Activated CD4-positive, alpha-beta T cell treated with anti-CD3 and anti-CD28 coated beads, Interleukin-2, Interleukin-4, amounts not matched to agents 100 ng/mL and 50 ng/mL, durations not matched to agents 16 hours and 8 hours (primary cell): ENCODE results near the gene RAB4A.

ENCODE experiments used
- DNase-seq: peaks from one replicate; pipeline ENCODE4 v3.0.0-alpha.2; 2020; ENCODE audit warnings: low spot score

The RAB4A gene

GRCh38 chr1:229339086-229339485 is 68.2 kb downstream of the RAB4A start:
- DNase-seq, result no peak

- peak; percentile 35 for DNase-seq
These were observed 68.6 kb downstream of the RAB4A start for GRCh38 chr1:229339520-229339919.

GRCh38 chr1:229340496-229340895 is 69.6 kb downstream of the RAB4A start:
- DNase-seq, result no peak

GRCh38 chr1:229341774-229342655 is 71.1 kb downstream of the RAB4A start:
- peak; percentile 80 for DNase-seq

- peak; percentile 22 for DNase-seq
These were observed 72.0 kb downstream of the RAB4A start, which contains the start of gene CCSAP for GRCh38 chr1:229342656-229343569. CCSAP (minus strand) TSS chr1:229343047; CDS start chr1:229342465, 582 bp downstream.

GRCh38 chr1:229344139-229344538 is 73.2 kb downstream of the RAB4A start:
- DNase-seq, result no peak

- DNase-seq, result no peak
These were observed 74.2 kb downstream of the RAB4A start for GRCh38 chr1:229344937-229345684.

GRCh38 chr1:229347528-229347927 is 76.6 kb downstream of the RAB4A start:
- DNase-seq, result no peak

- no peak for DNase-seq
These were observed 78.8 kb downstream of the RAB4A start for GRCh38 chr1:229349463-229350385.

- DNase-seq, result no peak
These were observed 82.1 kb downstream of the RAB4A start for GRCh38 chr1:229352975-229353374.

GRCh38 chr1:229354226-229354625 is 83.3 kb downstream of the RAB4A start:
- DNase-seq, result no peak
